PFSK-1 (cell line): ENCODE data around the gene CYP8B1.

Experiments used
- POLR2AphosphoS5 ChIP-seq: IDR thresholded peaks from 2 replicates; pipeline ENCODE4 v1.6.1; 2012; ENCODE audit warnings: low read depth, mild to moderate bottlenecking, control low read depth, low read length, moderate library complexity
- TAF1 ChIP-seq: IDR thresholded peaks from 2 replicates; pipeline ENCODE4 v1.6.1; 2012; ENCODE audit warnings: low read length, control low read depth, borderline replicate concordance; ENCODE audit not compliant: insufficient read depth

DNA sequence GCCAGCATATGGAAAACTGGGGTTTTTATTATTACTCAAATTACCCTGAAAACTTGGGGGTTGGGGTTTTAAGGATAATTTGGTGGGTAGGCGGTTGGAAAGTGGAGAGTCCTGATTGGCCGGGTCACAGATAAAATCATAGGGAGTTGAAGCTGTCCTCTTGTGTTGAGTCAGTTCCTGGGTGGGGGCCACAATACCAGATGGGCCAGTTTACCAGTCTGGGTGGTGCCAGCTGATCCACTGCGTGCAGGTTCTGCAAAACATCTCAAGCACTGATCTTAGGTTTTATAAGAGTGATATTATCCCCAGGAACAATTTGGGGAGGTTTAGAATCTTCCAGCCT, 25.4 kb upstream of the CYP8B1 start:
- TF ChIP-seq TAF1, result no peak
- TF ChIP-seq POLR2AphosphoS5, result no peak
